Spinal cord (tissue), 10 donors: Measurements from ENCODE around the gene DDX20. TPM values are rescaled to one million over a fixed set of nuclear protein-coding genes. Genes with fewer than 3 reads are reported as not detected.

Experiments
- DNase-seq, 6 donors: peaks; one replicate each; pipeline versions ENCODE4 v3.0.0 to v3.0.0-alpha.2; 2013 to 2015; ENCODE audit warnings: low spot score in 6 of 6, low read depth in 4 of 6
- H3K27ac ChIP-seq: one replicate; pipeline ENCODE4 v1.5.1; 2013; ENCODE audit warnings: low read depth, low read length, control low read depth
- H3K27me3 ChIP-seq: one replicate; pipeline ENCODE4 v1.6.1; 2013; ENCODE audit warnings: low read length; ENCODE audit not compliant: control insufficient read depth, insufficient read depth
- H3K36me3 ChIP-seq: one replicate; pipeline ENCODE4 v1.6.1; 2013; ENCODE audit warnings: low read length; ENCODE audit not compliant: control insufficient read depth, insufficient read depth
- H3K4me1 ChIP-seq: one replicate; pipeline ENCODE4 v1.6.1; 2013; ENCODE audit warnings: low read length; ENCODE audit not compliant: control insufficient read depth, insufficient read depth
- H3K4me3 ChIP-seq: one replicate; pipeline ENCODE4 v1.5.1; 2013; ENCODE audit warnings: low read depth, low read length, control low read depth
- H3K9me3 ChIP-seq: one replicate; pipeline ENCODE4 v1.6.1; 2013; ENCODE audit warnings: low read length; ENCODE audit not compliant: control insufficient read depth, insufficient read depth
- WGBS: methylation state at CpG from one replicate; pipeline ENCODE4 v1.1.5; 2013; ENCODE audit warnings: missing lambda C conversion rate; ENCODE audit not compliant: insufficient coverage; 5-methylcytosine and 5-hydroxymethylcytosine counted together
- polyA plus RNA-seq, 2 donors: library from polyadenylated mRNA; unstranded; fragments of 120-200 nt; gene quantifications; one replicate each; pipeline ENCODE4 v1.2.1, GENCODE V29; 2013; ENCODE audit not compliant: insufficient read length in 2 of 2
- total RNA-seq, 2 donors: library from RNA; depleted of rRNA in 1 of 2; stranded (reverse); fragments of 120-200 nt in 1 of 2; fragments of >200 nt in 1 of 2; gene quantifications; one replicate each; pipeline versions ENCODE4 v1.2.3 to v1.2.4, GENCODE V29; 2013 to 2014
- donor health status: healthy.

Gene DDX20
- total and polyA plus RNA-seq, 4 donors, result 12.6 to 18.5 (median 16.8) TPM

DNA sequence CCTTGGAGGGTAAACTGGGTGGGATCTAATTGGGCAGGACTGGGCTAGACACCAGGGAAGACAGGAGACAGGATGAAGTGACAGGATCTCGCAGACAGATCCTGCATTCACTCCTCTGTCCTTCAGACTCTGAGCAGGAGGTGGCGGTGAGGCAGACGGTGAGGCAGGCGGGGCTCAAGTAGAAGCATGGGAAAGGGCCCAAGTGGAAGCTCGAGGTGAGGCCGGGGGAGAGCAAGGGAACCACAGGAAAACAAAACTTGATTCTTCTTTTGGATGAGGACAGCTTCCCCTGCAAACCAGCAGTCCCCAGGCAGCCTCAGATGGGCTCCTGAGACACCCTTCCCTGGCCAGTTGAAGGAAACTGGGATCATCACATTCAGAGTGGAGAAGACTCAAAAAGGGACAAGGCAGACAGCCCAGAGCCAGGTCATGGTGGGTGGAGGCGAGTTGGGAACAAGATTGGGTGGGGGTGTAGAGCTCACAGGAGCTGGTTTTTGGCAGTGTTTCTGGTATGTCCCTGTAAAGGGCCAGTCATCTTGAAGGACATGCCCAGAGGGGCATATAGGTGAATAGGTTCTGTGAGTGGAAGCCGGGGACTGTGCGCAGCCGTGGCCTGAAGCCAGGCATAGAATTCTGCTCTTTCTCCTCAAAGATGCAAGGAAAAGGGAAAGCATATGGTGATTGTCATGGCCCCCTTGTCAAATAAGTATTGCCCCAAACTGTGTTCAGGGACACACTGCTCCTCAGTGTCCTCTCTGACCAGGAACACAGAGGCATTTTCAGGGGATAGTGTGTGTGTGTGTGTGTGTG lies 34.5 kb upstream of the DDX20 start:
- H3K36me3 ChIP-seq, result peaks cover 8% of the 10 kb centered on the region
- WGBS, result 52% methylated on average over 7 of the region's 10 CpGs
- no peaks in the 10 kb centered on the region for H3K9me3 ChIP-seq
- DNase-seq, result no peak
- H3K4me3 ChIP-seq, result no peak overlapping the region
- peaks cover 42% of the 10 kb centered on the region for H3K4me1 ChIP-seq
- H3K27me3 ChIP-seq, result no peaks in the 10 kb centered on the region
- H3K27ac ChIP-seq, result no peak overlapping the region

DNA sequence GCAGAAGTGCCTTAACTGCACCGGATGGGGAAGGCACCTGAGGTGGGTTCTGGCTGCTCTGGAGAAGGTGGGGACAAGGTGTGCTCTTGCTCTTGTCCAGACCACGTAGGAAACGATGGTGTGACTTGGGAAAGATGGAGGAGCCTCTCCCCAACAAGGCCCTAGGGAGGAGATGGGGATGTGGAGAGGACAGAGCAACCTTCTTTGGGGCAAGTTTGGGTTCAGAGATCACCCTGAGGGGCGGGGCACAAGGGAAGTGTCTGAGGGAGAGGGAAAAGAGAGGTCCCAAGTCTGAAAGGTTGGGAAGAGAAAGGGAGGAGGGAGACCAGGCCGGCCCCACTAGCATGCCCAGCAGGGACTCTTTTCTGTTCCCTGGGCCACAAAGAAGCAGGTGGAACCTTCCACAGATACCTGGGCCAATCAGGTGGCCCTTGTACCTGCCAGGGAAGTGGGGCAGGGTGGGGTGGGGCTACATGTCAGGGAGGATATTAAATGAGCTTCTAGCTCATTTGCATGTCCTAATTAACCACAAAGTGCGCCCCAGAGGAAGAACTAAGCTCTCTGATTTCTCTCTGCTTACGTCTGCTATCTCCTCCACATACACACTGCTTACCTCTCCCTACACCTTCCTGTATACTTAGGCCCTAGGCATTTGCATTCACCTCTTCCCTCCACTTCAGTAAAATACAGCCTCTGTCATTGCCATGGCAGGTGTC lies 32.5 kb upstream of the DDX20 start:
- no peaks in the 10 kb centered on the region for H3K27me3 ChIP-seq
- H3K27ac ChIP-seq, result no peak overlapping the region
- no peak overlapping the region for H3K4me3 ChIP-seq
- H3K9me3 ChIP-seq, result no peaks in the 10 kb centered on the region
- H3K36me3 ChIP-seq, result peaks cover 23% of the 10 kb centered on the region
- 76% methylated on average over 7 of the region's 7 CpGs for WGBS
- H3K4me1 ChIP-seq, result peaks cover 59% of the 10 kb centered on the region
- peak in 1 of 6 donors; percentile 23 for DNase-seq

DNA sequence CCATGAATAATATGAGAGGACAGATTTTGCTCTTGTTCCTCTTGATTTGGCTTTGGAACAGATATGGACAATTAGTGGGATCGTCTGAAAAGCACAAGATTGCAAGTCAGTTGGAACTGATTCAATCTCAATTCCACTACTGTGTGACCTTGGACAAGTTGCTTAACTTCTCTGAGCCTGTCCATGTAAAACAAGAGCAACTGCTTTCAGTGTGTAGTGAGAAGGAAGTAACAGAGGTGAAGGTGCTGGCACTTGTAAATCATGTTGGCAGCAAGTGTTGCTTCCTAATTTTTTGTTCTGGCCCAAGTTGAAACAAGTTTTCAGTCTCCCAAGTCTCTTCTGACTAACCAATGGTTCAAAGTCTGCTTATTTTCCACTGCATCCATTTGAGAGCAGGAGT lies 31.8 kb upstream of the DDX20 start:
- Histone ChIP-seq H3K9me3 (no peaks in the 10 kb centered on the region), H3K4me1 (peaks cover 61% of the 10 kb centered on the region), H3K36me3 (peaks cover 23% of the 10 kb centered on the region), H3K27ac (no peak overlapping the region), H3K27me3 (no peaks in the 10 kb centered on the region), H3K4me3 (no peak overlapping the region)
- no peak for DNase-seq
- no CpG with 5 or more reads among the region's 1 CpG for WGBS

DNA sequence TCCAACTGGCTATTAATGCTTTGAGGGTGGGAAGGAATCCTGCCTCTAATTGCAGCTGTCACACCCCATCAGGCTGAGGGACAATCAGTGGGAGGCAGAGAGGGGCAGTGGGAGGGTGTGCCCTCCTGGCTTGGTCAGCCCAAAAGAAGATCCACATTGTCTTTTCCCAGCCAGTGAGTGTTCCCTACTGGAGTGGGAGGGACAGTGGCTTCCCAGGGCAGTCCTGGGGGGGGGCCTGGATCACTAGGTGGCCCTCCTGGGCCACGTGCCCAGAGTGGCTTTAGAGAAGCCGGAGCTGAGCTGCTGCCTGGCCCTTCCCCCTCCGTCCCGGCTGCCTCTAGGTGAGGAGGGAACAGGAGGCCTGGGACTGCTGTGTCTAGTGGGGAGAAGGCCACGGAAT lies 30.5 kb upstream of the DDX20 start:
- Histone ChIP-seq H3K27ac (no peak overlapping the region), H3K27me3 (no peaks in the 10 kb centered on the region), H3K4me3 (no peak overlapping the region), H3K36me3 (peaks cover 25% of the 10 kb centered on the region), H3K4me1 (peaks cover 71% of the 10 kb centered on the region), H3K9me3 (no peaks in the 10 kb centered on the region)
- WGBS, result 26% methylated on average over 4 of the region's 5 CpGs
- peak in 2 of 6 donors; percentile 51 to 56 for DNase-seq

DNA sequence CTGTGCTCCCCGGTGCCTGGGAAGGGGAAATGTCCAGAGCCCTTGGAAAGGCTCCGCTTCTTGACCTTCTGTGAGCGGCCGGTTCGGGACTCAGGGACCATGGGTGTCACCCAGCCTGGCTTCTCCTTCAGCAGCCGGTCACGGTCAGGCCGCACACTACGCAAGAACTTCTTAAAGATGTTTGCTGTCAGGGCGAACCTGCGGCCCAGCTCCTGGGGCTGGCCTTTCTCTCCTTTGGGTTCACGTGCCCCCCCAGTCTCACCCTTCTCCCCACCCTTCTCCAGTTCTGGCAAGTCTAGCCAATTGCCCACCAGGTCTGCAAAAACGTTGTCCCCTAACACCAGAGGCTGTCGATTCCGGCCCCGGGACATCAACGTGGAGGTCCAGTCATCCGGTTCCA lies 28.6 kb upstream of the DDX20 start:
- Histone ChIP-seq H3K4me3 (no peak overlapping the region), H3K27ac (no peak overlapping the region), H3K36me3 (peaks cover 30% of the 10 kb centered on the region), H3K9me3 (no peaks in the 10 kb centered on the region), H3K27me3 (no peaks in the 10 kb centered on the region), H3K4me1 (peaks cover 70% of the 10 kb centered on the region)
- DNase-seq, result no peak
- WGBS, result 83% methylated on average over 18 of the region's 18 CpGs

DNA sequence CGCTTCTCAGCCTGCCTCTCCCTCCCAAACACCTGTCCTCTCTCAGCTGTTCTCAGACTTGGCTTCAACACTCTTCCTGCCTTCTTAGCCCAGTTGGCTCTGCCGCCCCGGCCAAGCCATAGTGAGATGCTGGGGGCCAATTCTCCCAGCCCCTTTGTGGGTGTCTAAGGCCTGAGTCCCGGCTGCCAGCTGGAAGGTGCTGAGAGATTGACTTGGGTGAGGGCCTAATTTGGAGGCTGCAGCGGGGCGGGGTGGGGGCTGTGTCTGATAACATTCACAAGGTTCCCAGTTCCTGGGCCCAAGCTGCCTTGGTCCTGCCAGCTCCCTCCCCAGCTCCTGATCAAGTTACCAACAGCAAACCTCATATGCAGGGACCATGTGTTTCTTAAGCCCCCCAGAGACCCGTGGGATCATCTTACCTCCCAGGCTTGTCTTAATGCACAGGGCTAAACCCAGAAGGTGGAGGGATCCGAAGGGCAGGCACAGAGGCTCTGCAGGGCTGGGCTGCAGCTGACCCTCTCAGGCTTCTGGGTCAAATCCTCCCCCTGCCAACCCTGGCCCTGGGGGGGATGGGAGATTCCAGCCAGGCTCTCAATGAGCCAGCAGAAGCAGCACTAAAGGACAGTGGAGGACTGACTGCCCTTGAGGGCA lies 26.3 kb upstream of the DDX20 start:
- H3K4me1 ChIP-seq, result peaks cover 81% of the 10 kb centered on the region
- H3K36me3 ChIP-seq, result peaks cover 38% of the 10 kb centered on the region
- no peak overlapping the region for H3K4me3 ChIP-seq
- 42% methylated on average over 7 of the region's 8 CpGs for WGBS
- no peak overlapping the region for H3K27ac ChIP-seq
- H3K27me3 ChIP-seq, result no peaks in the 10 kb centered on the region
- no peaks in the 10 kb centered on the region for H3K9me3 ChIP-seq
- DNase-seq, result peak in 2 of 6 donors; percentile 51 to 76

DNA sequence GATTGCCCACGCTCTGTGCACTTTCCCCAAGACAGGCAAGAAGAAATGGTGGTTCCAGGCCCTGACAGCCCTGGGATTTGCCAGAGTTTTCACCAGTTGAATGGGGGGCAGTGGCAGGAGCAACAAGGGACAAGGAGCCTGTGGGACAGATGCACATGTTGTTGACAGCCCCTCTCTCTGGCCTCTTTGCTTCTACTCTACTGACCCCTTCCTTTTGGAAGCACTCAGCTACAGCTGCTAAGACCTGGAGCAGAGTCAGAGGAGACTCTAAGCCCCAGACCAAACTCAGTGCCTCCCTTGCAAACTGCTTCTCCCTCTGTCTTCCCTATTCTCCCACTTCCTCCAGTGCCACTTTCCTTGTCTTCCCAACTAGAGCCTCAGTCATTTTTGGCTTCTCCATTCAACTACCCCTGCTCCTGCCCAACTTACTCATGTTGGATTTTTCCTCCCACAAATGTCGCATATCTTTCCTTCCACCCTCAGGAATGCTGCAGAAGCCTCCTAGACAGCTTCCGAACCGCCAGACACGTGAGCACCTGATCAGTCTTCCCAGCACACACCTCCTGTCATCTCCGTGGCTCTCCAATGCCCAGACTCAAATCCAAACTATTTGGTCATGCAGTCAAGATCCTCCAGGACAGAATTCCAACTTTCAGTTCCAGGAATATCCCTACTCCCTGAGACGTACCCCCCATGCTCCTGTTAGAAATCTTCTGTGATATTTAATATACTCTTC lies 25.6 kb upstream of the DDX20 start:
- H3K4me3 ChIP-seq, result no peak overlapping the region
- DNase-seq, result no peak
- peaks cover 37% of the 10 kb centered on the region for H3K36me3 ChIP-seq
- peaks cover 78% of the 10 kb centered on the region for H3K4me1 ChIP-seq
- H3K27me3 ChIP-seq, result no peaks in the 10 kb centered on the region
- no peak overlapping the region for H3K27ac ChIP-seq
- H3K9me3 ChIP-seq, result no peaks in the 10 kb centered on the region
- WGBS, result 68% methylated on average over 6 of the region's 7 CpGs

DNA sequence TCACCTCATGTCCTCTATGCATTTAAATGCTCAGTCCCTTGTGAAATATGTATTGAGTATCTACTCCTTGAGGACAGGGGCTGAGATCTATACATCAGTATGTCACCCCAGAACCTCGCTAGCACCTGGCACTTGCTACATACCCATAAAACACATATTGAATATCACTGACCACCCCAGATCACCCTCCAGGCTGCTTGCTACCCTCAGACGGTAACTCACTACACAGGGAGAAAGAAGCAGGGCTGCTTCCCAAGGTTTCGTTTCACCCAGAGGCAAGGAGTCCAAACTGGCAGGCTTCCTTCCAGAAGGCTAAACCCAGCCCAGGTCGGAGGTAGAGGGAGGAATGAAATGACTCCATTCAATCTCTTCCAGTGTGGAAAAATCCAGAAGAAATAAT lies 25.0 kb upstream of the DDX20 start:
- Histone ChIP-seq H3K4me1 (peaks cover 74% of the 10 kb centered on the region), H3K27ac (no peak overlapping the region), H3K9me3 (no peaks in the 10 kb centered on the region), H3K27me3 (no peaks in the 10 kb centered on the region), H3K36me3 (peaks cover 34% of the 10 kb centered on the region), H3K4me3 (no peak overlapping the region)
- DNase-seq, result no peak
- 77% methylated on average over 3 of the region's 4 CpGs for WGBS

DNA sequence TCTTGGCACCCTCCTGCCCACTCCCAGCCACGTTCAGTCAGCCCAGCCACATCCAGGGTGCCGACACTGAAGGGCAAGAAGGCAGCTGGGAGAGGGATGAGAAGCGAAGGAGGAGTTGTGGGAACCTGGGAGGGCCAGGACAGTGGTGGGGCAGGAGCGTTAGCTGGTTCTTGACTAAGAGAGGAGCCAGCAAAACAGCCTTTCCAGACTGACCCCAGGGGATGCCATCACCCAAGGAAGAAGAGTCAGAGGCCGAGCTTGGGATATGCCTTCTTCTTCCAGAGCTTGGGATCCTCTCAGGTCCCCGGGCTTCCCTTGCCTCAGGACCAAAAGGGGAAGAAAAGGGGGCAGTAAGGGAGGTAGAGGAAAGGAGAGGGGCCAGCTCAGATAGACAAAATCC lies 23.7 kb upstream of the DDX20 start:
- H3K9me3 ChIP-seq, result no peaks in the 10 kb centered on the region
- no peaks in the 10 kb centered on the region for H3K27me3 ChIP-seq
- no peak overlapping the region for H3K4me3 ChIP-seq
- 84% methylated on average over 4 of the region's 6 CpGs for WGBS
- no peak overlapping the region for H3K27ac ChIP-seq
- peaks cover 74% of the 10 kb centered on the region for H3K4me1 ChIP-seq
- DNase-seq, result no peak
- H3K36me3 ChIP-seq, result peaks cover 23% of the 10 kb centered on the region
